Activated naive CD8-positive, alpha-beta T cell treated with anti-CD3 and anti-CD28 coated beads, Interleukin-2, amount 50 U/mL, for 16 hours (primary cell): ENCODE measurements around the gene FRMPD4.

ENCODE experiments used
- DNase-seq: peaks from one replicate; pipeline ENCODE4 v3.0.0-alpha.2; 2020; ENCODE audit warnings: low read depth, low spot score

The FRMPD4 gene

DNA sequence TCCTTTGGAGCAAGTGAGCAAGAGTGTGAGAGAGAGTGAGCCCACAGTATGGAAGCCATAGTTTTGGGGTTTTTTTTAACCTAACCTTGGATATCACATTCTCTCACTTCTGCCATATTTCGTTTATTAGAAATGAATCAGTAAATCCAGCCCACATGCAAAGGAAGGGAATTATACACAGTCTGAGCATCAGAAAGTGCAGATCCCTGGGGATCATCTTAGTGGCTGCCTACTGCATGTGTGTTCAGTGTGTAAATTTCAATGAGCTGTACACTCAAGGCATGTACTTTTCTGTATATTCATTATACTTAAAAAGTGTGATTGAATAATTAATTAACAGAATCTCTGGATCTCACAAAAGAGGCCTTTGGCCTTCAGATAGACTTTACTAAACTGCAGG is 519.2 kb downstream of the FRMPD4 start:
- DNase-seq: no peak

GRCh38 chrX:12657881-12658280 is 519.6 kb downstream of the FRMPD4 start:
- no peak for DNase-seq

DNA sequence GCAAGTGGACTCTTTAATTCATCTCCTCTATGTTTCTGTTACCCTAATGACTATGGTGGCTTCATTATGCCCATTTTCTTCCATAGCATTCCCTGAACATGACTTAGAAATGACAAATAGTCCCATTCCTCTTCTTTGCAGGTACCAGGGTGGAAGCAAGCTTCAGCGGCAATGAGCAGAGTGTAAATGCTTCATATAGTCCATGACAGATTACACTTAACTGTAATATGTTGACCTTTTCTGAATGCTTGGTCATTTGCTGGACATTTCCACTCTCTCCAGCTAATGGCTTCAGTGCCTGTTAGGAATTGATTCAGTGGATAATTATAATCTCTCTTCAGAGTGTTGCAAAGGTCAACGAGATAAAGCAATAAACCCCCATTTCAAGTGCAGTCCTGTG is 523.2 kb downstream of the FRMPD4 start:
- no peak for DNase-seq

DNA sequence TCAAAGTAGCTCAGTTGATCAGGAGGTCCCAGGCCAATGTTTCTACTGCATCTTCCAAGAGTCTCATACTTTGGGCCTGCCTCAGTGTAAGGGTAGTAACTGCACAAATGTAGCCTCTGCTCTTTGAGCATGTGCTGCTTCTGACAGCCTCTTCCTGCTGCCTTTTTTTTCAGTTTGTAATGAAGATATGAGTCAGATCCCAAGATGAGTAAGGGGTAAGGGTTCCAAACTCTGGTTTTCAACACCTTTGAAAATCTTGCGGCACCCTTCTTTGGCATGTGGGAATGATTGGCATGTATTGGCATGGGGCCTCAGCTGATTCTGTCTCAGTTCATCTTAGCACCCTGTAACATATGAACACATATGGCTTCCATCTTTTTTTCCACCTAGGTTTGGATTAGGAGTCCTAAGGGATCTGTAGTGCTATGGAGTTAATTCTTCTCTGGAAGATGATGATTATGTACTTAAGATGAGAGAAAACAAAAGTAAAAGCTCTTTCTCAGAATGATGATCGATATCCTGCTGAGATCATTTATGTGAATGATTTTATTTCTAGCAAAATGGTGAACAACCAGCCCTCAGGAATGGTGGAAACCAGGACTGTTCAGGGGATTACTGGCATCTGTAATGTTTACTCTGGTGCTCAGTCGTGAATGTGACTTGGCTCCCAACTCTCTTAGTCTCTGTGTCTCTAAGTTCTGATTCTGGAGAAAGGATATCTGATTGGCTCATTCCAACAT is 534.3 kb downstream of the FRMPD4 start:
- no peak for DNase-seq

DNA sequence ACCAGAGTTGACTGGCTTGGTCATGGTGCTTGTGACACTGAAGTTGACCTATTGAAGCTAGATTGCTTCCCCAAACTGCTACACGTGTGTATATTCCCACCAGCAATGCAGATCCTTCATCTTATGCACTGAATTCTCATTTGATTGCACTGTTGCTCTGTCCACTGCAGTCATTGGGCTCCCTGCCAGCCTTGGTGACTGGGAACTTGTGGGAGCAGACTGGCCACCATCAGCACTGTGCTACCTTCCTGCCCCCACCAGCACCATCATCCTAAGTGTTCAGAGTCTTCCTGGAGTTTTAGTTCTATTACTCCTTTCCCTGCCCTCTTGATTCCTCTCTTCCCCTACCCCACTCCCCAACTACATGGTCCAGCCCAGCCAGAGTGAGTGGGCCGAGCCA is 535.2 kb downstream of the FRMPD4 start:
- DNase-seq: no peak

DNA sequence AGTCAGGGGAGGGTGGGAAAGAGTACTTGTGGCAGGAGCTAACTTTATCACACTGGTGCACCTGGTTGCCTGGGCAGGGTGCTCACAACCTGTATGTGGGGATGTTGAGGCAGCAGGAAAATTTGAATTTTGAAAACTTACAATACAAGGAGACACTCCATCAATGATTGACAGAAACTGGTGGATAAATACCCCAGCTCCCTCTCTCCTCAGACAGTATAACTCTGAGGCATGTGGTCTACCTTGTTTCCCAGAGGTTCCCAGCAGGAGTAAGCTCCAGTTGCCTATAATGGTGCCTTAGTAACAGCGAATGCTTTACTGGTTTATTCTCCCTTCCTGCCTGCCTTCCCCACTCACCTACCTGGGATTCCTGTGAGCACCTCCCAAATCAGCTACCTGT is 541.2 kb downstream of the FRMPD4 start:
- no peak for DNase-seq

- no peak for DNase-seq
Observed at GRCh38 chrX:12681047-12681446, 542.8 kb downstream of the FRMPD4 start.

DNA sequence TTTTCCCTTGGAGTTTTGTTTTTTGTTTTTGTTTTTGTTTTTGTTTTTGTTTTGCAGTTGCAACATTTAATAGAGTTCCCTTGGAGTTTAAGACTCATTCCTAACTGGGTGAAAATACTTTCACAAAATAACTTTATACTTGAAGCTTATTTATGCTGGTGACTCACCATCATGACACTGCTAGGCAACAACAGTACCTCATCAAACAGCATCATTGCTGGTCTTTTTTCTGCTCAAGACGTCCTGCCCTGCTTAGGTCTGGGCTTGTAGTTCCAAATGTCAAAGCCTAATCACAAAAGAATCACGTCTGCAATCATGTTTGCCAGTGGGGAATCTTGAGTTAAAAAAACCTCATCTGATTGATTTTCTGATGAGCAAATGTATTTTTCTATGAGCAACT is 547.3 kb downstream of the FRMPD4 start:
- no peak for DNase-seq

DNA sequence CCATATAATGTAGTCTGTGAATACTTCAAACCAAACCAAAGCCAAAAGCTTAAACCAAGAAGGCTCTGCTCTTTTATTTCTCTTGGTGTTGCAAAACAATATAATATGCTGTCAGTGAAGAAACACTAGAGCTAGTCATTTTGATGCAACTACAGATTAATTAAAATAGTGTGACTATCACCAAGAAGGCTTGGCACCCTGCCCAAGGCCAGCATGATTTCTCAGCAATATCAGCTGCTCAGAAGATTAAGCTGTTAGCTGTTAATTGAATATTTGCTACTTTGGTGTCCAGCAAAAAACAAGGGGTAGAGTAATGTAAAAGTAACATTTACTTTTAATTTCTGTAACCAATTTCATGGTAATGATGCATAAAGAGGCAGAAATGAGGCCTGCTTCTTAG is 548.1 kb downstream of the FRMPD4 start:
- DNase-seq: no peak

GRCh38 chrX:12690646-12691045 is 552.4 kb downstream of the FRMPD4 start:
- DNase-seq: no peak

- no peak for DNase-seq
Observed at GRCh38 chrX:12693754-12694153, 555.5 kb downstream of the FRMPD4 start.

- DNase-seq: no peak
Observed at GRCh38 chrX:12700745-12701144, 562.5 kb downstream of the FRMPD4 start.

- DNase-seq: no peak
Observed at GRCh38 chrX:12701628-12702027, 563.4 kb downstream of the FRMPD4 start.

- no peak for DNase-seq
Observed at GRCh38 chrX:12702509-12703091, 564.3 kb downstream of the FRMPD4 start.

GRCh38 chrX:12704706-12705105 is 566.4 kb downstream of the FRMPD4 start:
- DNase-seq: no peak

- no peak for DNase-seq
Observed at GRCh38 chrX:12709047-12709446, 570.8 kb downstream of the FRMPD4 start.

- DNase-seq: no peak
Observed at GRCh38 chrX:12711435-12712040, 573.3 kb downstream of the FRMPD4 start.

GRCh38 chrX:12716574-12716973 is 578.3 kb downstream of the FRMPD4 start:
- no peak for DNase-seq

GRCh38 chrX:12719837-12720236 is 581.6 kb downstream of the FRMPD4 start:
- DNase-seq: no peak

GRCh38 chrX:12721042-12721441 is 582.8 kb downstream of the FRMPD4 start:
- DNase-seq: no peak

DNA sequence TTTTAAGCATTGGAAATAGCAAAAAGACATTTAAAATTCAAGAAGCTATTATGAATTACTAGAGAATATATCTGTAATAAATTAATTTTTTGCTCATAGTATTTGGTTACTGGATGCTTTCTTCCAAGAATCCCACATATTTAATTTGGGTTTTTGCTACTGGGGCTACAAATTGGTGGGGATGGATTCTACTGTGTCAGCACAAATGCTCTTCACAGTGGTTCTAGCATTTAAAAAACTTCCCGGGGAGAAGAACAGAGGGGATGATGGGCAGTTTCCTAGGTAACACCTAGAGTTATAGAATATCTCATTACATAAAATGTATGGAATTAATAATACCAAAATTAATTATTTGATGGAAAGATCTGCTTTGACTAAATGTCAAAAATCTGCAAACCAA is 584.0 kb downstream of the FRMPD4 start:
- no peak for DNase-seq

- DNase-seq: no peak
Observed at GRCh38 chrX:12741416-12741815, 603.1 kb downstream of the FRMPD4 start.

GRCh38 chrX:12747433-12747832 is 609.2 kb downstream of the FRMPD4 start:
- no peak for DNase-seq
